Gastrocnemius medialis (tissue), 4 donors: Measurements from ENCODE around the gene TP73.

ENCODE experiments used
- CTCF ChIP-seq, 5 experiments: fragments of 450-650 bp in 3 of 5; fragments of 200-600 bp in 2 of 5; sonication (generic) in 2 of 5; IDR thresholded peaks in 4 of 5; conservative IDR thresholded peaks in 1 of 5; 1 replicate in 4 of 5; 2 replicates in 1 of 5; pipeline ENCODE4 v1.5.1; 2016 to 2019; ENCODE audit warnings: antibody characterized with exemption in 5 of 5, mild to moderate bottlenecking in 3 of 5, moderate library complexity in 3 of 5
- POLR2A ChIP-seq, 2 donors: fragments of 450-650 bp; IDR thresholded peaks; one replicate each; pipeline ENCODE4 v1.6.1; 2017; ENCODE audit warnings: antibody characterized with exemption in 2 of 2, mild to moderate bottlenecking in 2 of 2, moderate library complexity in 2 of 2

DNA sequence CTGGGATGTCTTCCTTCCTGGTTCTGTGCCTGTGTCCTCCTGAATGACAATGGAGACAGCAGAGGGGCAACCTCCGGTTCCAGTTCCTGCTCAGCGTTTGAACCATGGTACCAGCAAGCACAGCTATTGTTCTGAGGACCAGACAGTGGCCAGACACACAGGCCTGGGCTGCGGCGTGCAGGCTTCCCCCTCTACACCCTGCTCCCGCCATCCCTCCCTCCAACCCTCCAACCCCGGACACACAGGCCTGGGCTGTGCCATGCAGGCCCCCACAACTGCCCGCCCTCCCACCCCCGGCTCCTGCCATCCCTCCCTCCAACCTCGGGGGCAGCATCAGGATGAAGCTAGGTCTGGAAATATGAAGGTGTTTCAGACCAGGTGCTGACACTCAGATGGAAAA, 35.5 kb upstream of the TP73 start:
- TF ChIP-seq CTCF (IDR thresholded peaks at IDR 0.05 in 4 of 5, conservative IDR thresholded peaks at IDR 0.05 in 1 of 5) (no peak), POLR2A (IDR thresholded peaks at IDR 0.05) (no peak)
